Loucy (cell line): ENCODE results near the gene GBA2.

Experiments used
- H2AFZ ChIP-seq: fragments of 200-600 bp; sonication (generic); 2 replicates; pipeline ENCODE4 v1.6.0; 2016; ENCODE audit warnings: antibody characterized with exemption, mild to moderate bottlenecking, low read length, moderate library complexity
- H3F3A ChIP-seq: fragments of 200-600 bp; 2 replicates; pipeline ENCODE4 v1.6.0; 2016; ENCODE audit warnings: antibody characterized with exemption, low read depth, mild to moderate bottlenecking
- H3K27me3 ChIP-seq: fragments of 200-600 bp; sonication (generic); 2 replicates; pipeline ENCODE4 v1.6.1; 2014; ENCODE audit warnings: low read length, mild to moderate bottlenecking; ENCODE audit not compliant: insufficient read depth, poor library complexity, severe bottlenecking
- H3K36me3 ChIP-seq: fragments of 200-600 bp; sonication (generic); 2 replicates; pipeline ENCODE4 v1.6.1; 2016; ENCODE audit warnings: low read length; ENCODE audit not compliant: insufficient read depth
- H3K4me1 ChIP-seq: fragments of 200-600 bp; sonication (generic); 2 replicates; pipeline ENCODE4 v1.5.1; 2014; ENCODE audit warnings: low read length, mild to moderate bottlenecking; ENCODE audit not compliant: insufficient read depth, poor library complexity, severe bottlenecking
- H3K4me2 ChIP-seq: fragments of 200-600 bp; sonication (generic); 2 replicates; pipeline ENCODE4 v1.6.0; 2014; ENCODE audit warnings: antibody characterized with exemption, low read length, low read depth, mild to moderate bottlenecking; ENCODE audit not compliant: poor library complexity, severe bottlenecking
- H3K4me3 ChIP-seq: fragments of 200-600 bp; sonication (generic); 2 replicates; pipeline ENCODE4 v1.5.1; 2014; ENCODE audit warnings: low read length, mild to moderate bottlenecking, mixed read lengths; ENCODE audit not compliant: poor library complexity, severe bottlenecking
- H3K79me2 ChIP-seq: fragments of 200-600 bp; sonication (generic); 2 replicates; pipeline ENCODE4 v1.6.1; 2014; ENCODE audit warnings: low read length; ENCODE audit not compliant: insufficient read depth
- H3K9ac ChIP-seq: fragments of 200-600 bp; sonication (generic); 2 replicates; pipeline ENCODE4 v1.6.0; 2014; ENCODE audit warnings: mild to moderate bottlenecking, low read depth, low read length, moderate library complexity; ENCODE audit not compliant: poor library complexity, severe bottlenecking
- H3K9me2 ChIP-seq: fragments of 200-600 bp; sonication (generic); replicated peaks from 2 replicates; pipeline ENCODE4 v1.6.1; 2016; ENCODE audit warnings: low read depth, low read length, mixed read lengths
- H3K9me3 ChIP-seq: fragments of 200-600 bp; sonication (generic); 2 replicates; pipeline ENCODE4 v1.6.1; 2014; ENCODE audit warnings: mild to moderate bottlenecking, antibody characterized with exemption, low read length, low read depth; ENCODE audit not compliant: insufficient read depth
- H4K20me1 ChIP-seq: fragments of 200-600 bp; sonication (generic); 2 replicates; pipeline ENCODE4 v1.6.0; 2014; ENCODE audit warnings: antibody characterized with exemption, low read length, mild to moderate bottlenecking; ENCODE audit not compliant: insufficient read depth, poor library complexity, severe bottlenecking
- CTCF ChIP-seq: fragments of 200-600 bp; sonication (generic); conservative IDR thresholded peaks from 2 replicates; pipeline ENCODE4 v1.5.1; 2014; ENCODE audit warnings: mild to moderate bottlenecking, antibody characterized with exemption, low read length
- EZH2phosphoT487 ChIP-seq: fragments of 200-600 bp; IDR thresholded peaks from 2 replicates; pipeline ENCODE4 v1.6.1; 2018; ENCODE audit warnings: antibody characterized with exemption, mild to moderate bottlenecking, moderate library complexity, borderline replicate concordance

Gene GBA2

DNA sequence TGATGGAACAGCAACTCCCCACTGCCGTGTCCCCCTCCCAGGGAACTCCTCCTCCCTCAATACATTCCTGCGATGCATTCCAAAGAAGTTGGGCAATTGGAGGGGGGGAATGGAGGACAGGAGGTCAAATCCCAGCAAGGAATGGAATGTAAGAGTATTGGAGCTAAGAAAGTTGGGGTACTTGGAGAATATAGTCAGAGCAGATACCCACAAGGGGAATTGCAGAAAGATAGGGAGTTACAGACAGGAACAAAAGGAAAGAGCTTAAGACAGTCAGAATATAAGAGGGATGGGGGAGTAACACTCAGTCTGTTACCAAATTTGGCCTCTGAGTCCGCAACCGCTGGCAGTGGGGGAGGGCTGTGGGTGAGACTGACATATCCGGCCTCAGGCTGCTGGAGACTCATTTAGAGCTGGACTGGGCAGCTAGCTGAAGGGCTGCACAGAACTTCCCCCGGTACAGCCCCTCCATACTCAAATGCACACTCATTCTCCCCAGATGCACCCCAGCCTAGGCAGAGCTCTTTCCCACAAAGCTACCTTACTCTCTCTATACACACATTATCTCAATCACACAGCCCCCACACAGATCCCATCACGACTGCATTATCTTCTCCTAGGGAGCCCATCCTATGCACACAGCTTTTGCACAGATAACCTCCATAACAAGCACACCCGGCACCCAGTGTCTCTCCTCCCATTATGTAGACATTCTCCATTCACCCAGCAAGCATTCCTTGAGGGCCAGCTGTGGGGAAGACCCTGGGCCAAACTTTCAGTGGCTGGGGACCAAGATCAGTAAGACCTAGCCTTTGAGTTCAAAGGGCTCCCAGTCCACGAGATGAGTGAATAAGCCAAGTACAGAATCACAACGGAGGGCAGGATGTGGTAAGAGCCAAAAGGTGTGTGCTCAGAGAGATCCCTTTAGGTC is 20.7 kb downstream of the GBA2 start:
- H3K9me3 ChIP-seq, result no peaks in the 10 kb centered on the region
- peaks cover 52% of the 10 kb centered on the region for H3K4me1 ChIP-seq
- H3K4me3 ChIP-seq, result peak overlapping the region; percentile 81
- peaks cover 26% of the 10 kb centered on the region for H4K20me1 ChIP-seq
- H2AFZ ChIP-seq, result no peak overlapping the region
- H3K9ac ChIP-seq, result peak overlapping the region; percentile 92
- peaks cover 23% of the 10 kb centered on the region; the same call in 1 of the 2 replicates for H3K36me3 ChIP-seq
- H3K9me2 ChIP-seq, result no peaks in the 10 kb centered on the region
- H3K4me2 ChIP-seq, result peak overlapping the region; percentile 99
- H3K27me3 ChIP-seq, result no peaks in the 10 kb centered on the region
- TF ChIP-seq CTCF (no peak), EZH2phosphoT487 (no peak)
- H3F3A ChIP-seq, result peaks cover 17% of the 10 kb centered on the region
- peaks cover 63% of the 10 kb centered on the region for H3K79me2 ChIP-seq

GRCh38 chr9:35727676-35728040 is 21.4 kb downstream of the GBA2 start:
- H3K27me3 ChIP-seq, result no peaks in the 10 kb centered on the region
- no peaks in the 10 kb centered on the region for H3K9me2 ChIP-seq
- TF ChIP-seq CTCF (no peak), EZH2phosphoT487 (no peak)
- peak overlapping the region; percentile 99 for H3K4me2 ChIP-seq
- H4K20me1 ChIP-seq, result peaks cover 23% of the 10 kb centered on the region
- peak overlapping the region; percentile 92 for H3K9ac ChIP-seq
- H3K4me3 ChIP-seq, result peak overlapping the region; percentile 81
- no peaks in the 10 kb centered on the region for H3K9me3 ChIP-seq
- peaks cover 63% of the 10 kb centered on the region for H3K79me2 ChIP-seq
- H3K4me1 ChIP-seq, result peaks cover 48% of the 10 kb centered on the region
- peaks cover 27% of the 10 kb centered on the region; the same call in 1 of the 2 replicates for H3K36me3 ChIP-seq
- H3F3A ChIP-seq, result peaks cover 15% of the 10 kb centered on the region
- H2AFZ ChIP-seq, result no peak overlapping the region

DNA sequence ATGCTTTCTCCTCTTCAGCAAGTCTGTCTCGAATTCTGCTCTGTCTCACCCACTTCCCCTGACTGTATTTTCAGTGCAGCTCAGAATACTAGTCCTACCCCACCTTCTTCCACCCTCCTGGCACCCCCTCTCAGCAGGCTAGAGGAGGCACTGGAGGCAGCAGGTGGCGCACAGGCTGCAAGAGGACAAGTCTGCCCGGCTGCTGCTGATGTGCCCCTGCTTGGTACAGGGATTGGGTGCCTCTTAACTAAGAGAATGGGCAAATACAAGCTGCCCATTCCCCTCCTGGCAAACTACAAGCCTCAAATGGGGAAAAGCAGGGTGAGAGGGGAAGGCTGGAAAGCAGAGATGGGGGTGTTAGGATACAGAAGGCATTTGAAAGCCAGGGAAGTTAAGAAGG is 22.1 kb downstream of the GBA2 start:
- H3K79me2 ChIP-seq, result peaks cover 63% of the 10 kb centered on the region
- peak overlapping the region; percentile 81 for H3K4me3 ChIP-seq
- H4K20me1 ChIP-seq, result peaks cover 23% of the 10 kb centered on the region
- H3K4me2 ChIP-seq, result peak overlapping the region; percentile 99
- H3K27me3 ChIP-seq, result no peaks in the 10 kb centered on the region
- peak overlapping the region; percentile 92 for H3K9ac ChIP-seq
- no peak overlapping the region for H2AFZ ChIP-seq
- H3K36me3 ChIP-seq, result peaks cover 35% of the 10 kb centered on the region; the same call in 1 of the 2 replicates
- H3K9me3 ChIP-seq, result no peaks in the 10 kb centered on the region
- H3F3A ChIP-seq, result peaks cover 13% of the 10 kb centered on the region
- H3K9me2 ChIP-seq, result no peaks in the 10 kb centered on the region
- H3K4me1 ChIP-seq, result peaks cover 48% of the 10 kb centered on the region
- TF ChIP-seq EZH2phosphoT487, result no peak
- peak; percentile 70 for TF ChIP-seq CTCF
